Stimulated activated CD8-positive, alpha-beta memory T cell treated with anti-CD3 and anti-CD28 coated beads, Interleukin-15, amount 100 ng/mL, for 24 hours (primary cell): Measurements from ENCODE around the gene RAD9A.
"Not testable (repeated sequence)": the region's sequence is repeated elsewhere in the genome, so short reads cannot be mapped to it uniquely, and the experiment has no call there.

Experiments used
- DNase-seq: peaks from one replicate; pipeline ENCODE4 v3.0.0-alpha.2; 2020; ENCODE audit warnings: low read depth

The RAD9A gene

GRCh38 chr11:67397536-67397935, 5.8 kb downstream of the RAD9A start:
- no peak for DNase-seq

DNA sequence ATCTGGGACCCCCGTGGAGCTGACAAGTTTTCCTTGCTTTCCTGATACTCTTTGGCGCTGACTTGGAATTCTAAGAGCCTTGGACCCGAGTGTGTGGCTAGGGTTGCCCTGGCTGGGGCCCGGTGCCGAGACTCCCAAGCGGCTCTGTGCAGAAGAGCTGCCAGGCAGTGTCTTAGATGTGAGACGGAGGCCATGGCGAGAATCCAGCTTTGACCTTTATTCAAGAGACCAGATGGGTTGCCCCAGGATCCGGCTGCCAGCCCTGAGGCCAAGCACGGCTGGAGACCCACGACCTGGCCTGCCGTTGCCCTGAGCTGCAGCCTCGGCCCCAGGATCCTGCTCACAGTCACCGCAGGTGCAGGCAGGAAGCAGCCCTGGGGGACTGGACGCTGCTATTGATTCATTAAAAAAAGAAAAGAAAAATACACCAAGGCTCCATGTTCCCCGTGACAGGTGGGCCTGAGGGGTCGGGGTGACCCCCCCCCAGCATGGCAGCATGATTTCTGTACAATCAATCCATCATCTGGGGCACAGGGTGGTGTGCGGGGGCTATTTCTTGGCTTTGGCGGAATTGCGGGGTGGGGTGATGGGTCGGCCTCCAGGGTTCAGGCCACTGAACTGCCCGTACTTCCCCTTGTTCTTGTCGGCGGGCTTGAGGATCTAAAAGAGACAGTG, 6.3 kb downstream of the RAD9A start:
- no peak for DNase-seq

DNA sequence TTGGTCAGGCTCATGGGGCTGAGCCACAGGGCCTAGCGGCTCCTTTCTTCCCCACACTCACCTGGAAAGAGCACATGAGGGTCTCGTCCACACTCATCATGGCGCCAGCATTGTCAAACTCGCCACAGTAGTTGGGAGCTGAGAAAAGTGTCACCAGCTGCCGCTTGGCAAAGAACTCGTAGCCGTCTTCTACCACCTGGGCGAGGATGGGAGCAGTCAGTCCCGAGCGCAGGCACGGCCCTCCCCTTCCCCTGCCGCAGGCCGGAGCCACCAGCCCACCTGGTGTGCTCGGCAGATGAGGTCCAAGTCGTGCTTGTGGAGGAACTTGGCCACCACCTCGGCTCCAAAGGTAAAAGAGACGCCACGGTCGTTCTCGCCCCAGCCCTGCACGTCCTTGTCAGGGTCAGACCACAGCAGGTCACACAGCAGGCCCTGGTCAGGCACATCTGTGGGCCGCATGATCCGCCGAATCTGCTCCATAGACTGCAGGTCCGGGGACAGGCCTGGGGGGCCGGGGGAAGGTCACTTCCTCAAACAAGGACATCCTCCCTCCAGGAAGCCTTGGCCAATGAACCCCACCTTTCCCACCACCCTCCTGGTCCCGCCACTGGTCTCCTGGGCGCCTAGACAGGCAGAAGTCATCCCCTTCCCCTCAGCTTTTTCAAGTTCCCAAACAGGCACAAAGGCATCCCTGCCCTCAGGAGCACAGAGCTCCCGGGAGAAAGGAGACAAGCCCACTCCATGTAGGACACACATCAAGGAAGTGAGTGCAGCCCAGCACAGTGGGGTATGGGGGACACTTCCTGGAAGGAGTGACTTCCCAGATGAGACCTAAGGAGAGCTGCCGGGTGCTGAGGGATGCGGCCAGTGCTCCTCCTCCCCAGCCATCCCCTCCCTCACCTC, 7.1 kb downstream of the RAD9A start:
- DNase-seq: no peak

DNA sequence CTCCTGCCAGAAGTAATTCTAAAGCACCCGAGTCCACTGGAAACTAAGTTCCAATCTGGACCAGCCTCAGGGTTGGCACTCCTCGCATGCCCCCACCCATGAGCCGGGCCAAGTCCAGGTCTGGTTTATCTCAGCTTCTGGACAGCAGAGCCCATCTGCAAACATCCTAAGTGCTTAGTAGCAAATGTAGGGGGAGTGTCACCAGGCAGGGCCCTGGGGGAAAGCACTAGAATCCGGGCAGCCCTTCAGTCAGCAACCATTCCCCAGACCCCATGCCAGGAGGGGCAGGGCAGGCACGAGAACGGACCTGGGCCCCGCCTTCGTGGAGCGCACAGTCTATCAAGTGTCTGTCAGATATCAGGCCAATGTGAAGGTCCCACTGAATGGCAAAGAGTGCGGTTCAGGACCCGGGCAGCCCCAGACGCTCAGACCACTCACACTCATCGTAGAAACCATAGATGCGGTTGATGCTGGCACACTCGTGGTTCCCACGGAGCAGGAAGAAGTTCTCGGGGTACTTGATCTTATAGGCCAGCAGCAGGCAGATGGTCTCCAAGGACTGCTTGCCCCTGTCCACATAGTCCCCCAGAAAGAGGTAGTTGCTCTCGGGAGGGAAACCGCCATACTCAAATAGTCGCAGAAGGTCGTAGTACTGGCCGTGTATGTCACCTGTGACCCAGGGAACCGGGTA, 8.6 kb downstream of the RAD9A start:
- DNase-seq: no peak

DNA sequence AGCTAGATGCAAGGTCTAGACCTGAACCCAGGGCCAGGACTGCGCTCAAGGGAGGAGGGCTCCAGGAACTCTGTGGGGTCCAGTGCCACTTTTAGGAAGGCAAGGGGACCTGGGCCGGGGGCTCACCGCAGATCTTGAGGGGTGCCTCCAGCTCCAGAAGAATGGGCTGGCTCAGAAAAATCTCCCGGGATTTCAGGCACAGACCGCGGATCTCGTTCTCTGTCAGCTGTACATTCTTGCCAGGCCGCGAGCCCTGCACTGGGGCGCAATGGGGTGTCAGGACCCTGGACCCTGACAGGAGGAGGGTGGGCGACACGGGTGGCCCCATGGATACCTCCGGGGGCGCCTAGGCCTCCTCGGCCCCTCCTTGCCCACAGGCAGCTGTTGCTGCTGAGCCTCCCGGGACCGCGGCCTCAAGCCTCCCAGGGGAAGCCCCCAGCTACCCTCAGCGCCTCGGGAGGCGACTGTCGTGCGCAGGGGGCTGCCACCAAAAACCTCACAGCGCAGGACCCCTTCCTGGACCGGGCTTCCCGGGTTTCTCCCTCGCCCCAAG, 9.2 kb downstream of the RAD9A start:
- no peak for DNase-seq

DNA sequence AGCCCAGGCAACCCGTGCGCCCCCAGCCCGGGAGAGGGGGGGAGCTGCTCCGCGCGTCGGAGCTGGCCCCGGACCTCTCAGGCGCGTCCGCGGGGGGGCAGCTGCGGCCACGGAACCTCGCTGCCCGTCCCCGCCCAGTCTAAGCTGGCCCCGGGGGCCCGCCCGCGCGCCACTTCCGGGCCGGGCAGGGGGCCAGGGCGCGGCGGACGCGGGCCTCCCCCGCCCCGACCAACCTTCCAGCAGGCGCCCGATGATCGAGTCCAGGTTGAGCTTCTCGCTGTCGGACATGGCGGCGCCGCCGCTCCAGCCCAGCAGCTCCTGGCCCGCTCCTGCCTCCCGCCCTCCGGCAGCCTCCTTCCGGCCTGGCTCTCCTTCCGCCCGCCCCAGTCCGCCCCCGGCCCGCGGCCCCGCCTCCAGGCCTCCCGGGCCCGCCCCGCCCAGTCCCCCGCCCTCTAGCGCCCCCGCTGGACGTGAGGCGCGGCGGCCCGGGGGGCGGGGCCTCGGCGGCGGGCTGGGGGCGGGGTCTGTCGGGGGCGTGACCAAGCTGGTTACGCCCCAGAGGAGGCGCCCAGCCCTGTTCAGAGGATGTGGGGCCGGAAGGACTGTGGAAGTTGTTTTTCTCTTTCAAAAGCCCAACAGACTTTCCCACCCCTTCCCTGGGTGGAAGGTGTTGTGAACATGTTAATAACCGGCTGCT, 9.9 kb downstream of the RAD9A start, which contains the start of gene PPP1CA:
TSS of gene PPP1CA (minus strand) at position 364 of the 697 bp plus-strand sequence. CDS start at position 288, 76 bp downstream.
- DNase-seq: peak; percentile 96

DNA sequence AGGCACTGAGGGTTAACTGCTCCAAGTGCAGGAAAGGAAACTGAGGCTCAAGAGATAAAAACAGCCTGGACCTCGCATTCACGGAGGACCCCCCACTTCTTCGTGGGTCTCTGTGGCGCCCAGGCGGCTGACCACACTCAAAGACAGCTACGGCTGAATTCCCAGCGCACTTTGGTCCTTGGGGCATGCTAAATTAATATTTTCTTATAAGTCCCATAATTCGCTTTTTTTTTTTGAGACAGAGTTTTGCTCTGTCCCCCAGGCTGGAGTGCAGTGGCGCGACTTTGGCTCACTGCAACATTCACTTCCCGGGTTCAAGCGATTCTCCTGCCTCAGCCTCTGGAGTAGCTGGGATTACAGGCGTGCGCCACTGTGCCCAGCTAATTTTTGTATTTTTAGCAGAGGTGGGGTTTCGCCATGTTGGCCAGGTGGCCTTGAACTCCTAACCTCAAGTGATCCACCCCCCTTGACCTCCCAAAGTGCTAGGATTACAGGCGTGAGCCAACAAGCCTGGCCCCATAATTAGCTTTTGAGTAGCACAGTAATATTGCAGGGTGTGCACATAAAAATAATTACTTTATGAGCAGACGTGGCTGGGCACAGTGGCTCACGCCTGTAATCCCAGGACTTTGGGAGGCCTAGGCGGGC, 10.5 kb downstream of the RAD9A start:
- DNase-seq: not testable (repeated sequence)

GRCh38 chr11:67403085-67403484, 11.3 kb downstream of the RAD9A start:
- not testable (repeated sequence) for DNase-seq

GRCh38 chr11:67404515-67405195, 12.9 kb downstream of the RAD9A start:
- no peak for DNase-seq

DNA sequence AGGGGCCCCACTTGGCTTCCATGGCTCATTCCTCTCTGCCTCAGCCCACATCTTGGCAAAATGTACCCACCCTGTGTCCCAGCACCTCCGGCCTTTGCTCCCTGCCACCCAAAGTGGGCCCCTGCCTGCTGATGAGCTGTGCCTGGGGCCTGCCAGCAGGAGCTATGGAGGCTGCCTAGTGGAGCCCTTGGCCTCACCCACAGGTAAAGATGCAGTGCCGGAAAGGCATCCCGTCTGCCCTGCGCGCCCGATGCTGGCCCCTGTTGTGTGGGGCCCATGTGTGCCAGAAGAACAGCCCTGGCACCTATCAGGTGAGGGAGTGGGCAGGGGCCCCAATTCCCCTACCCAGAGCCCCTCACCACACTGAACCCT, 13.4 kb downstream of the RAD9A start:
- no peak for DNase-seq

DNA sequence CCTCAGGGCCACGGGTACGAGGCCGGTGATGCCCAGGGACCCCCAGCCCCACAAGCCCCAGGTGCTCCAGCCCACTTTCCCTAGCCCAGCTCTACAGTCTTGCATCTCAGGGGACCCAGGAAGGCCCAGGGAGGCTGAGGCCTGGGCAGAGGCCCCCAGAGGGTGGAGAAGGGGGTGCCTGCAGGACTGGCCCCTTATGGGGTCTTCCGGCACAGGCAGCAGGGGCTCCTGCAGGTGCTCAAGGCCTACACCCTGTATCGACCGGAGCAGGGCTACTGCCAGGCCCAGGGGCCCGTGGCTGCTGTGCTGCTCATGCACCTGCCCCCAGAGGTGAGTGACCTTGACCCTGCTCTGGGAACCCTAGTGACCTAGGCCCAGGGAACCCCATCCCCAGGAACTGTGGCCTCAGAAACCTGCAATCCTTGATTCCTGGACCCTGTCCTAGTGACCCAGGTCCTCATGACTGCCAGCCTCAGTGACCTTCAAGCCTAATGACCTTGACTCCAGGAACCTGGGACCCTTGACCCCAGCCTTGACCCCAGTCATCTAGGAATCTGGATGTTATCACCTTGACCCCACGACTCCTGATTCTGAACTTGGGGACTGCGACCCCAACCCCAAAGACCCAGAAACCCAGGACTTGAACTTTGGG, 14.0 kb downstream of the RAD9A start:
- DNase-seq: no peak

DNA sequence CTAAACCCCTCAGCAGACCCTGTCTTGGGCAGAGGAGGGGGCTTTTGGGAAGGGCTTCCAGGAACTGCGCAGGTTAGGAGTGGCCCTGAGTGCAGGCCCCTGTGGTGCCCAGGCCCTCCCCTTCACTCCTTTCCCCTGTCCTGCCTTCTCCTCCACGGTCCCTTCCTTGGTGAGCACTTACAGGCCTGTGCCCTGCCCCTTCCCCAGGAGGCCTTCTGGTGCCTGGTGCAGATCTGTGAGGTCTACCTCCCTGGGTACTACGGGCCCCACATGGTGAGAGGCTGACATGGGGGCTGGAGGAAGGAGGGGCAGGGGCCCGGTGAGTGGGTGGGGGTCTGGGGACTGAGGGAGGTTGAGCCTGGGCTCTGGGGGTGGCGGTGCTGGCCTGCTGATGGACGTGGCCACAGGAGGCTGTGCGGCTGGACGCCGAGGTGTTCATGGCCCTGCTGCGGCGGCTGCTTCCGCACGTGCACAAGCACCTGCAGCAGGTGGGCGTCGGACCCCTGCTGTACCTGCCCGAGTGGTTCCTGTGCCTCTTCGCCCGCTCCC, 14.7 kb downstream of the RAD9A start:
- DNase-seq: no peak

GRCh38 chr11:67406969-67407687, 15.3 kb downstream of the RAD9A start:
- no peak for DNase-seq

- DNase-seq: no peak
These were observed 15.9 kb downstream of the RAD9A start for GRCh38 chr11:67407688-67408163.

GRCh38 chr11:67408437-67409200, 16.8 kb downstream of the RAD9A start:
- no peak for DNase-seq

DNA sequence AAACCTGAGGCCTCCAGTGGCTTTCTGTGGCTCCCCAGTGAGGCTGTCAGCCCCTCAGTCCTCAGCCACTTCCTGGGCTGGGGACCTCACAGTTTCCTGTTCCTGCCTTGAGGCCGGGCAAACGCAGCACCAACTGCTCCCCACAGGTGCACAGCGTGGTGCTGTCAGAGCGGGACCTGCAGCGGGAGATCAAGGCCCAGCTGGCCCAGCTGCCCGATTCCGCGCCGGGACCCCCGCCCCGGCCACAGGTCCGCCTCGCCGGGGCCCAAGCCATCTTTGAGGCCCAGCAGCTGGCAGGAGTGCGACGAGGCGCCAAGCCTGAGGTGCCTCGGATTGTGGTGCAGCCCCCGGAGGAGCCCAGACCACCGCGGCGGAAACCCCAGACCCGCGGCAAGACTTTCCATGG, 17.5 kb downstream of the RAD9A start:
- no peak for DNase-seq

- DNase-seq: no peak
These were observed 18.1 kb downstream of the RAD9A start for GRCh38 chr11:67409781-67410368.

DNA sequence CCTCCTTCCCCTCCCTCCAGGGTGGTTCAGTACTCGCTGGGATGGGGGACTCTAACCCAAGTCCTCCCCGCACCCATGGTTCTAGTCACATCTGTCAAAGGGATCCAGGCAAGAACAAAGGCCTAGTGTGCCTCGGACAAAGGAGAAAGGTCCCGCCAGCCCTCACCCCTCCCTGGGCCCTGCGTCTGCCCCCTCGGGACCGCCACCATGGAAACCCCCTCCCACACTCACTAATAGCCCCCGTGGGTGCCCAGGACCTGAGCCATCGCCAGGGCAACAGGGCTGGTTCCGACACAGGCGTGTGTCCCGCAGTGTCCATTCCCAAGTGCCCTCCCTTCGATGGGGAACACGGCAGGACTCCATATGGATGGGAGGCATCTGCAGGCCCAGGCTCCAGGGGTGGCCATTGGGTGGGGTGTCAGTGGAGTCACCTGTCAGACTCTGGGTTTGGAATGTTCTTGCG, 18.6 kb downstream of the RAD9A start:
- no peak for DNase-seq
